Kidney (tissue), 14 donors: Measurements from ENCODE around the gene PIGH. TPM values are rescaled to one million over a fixed set of nuclear protein-coding genes. Genes with fewer than 3 reads are reported as not detected.

Experiments
- DNase-seq, 5 donors: peaks; one replicate each; pipeline ENCODE4 v3.0.0-alpha.2; 2013 to 2020
- FAIRE-seq: peaks from 2 replicates; lab custom pipeline; 2012; peaks lifted over from hg19 to GRCh38; lab: Jason Lieb, UNC
- H3K27ac ChIP-seq, 2 donors: one replicate each; pipeline ENCODE4 v1.7.0; 2013; ENCODE audit warnings: low read depth in 2 of 2, low read length in 2 of 2, inconsistent platforms in 1 of 2
- H3K27me3 ChIP-seq: one replicate; pipeline ENCODE4 v1.7.1; 2013; ENCODE audit warnings: low read length, inconsistent platforms; ENCODE audit not compliant: control insufficient read depth, insufficient read depth
- H3K36me3 ChIP-seq, 3 donors: one replicate each; pipeline versions ENCODE4 v1.7.0 to v1.7.1; 2013; ENCODE audit warnings: low read length in 3 of 3, control low read depth in 1 of 3, inconsistent platforms in 1 of 3; ENCODE audit not compliant: insufficient read depth in 3 of 3, control insufficient read depth in 2 of 3
- H3K4me1 ChIP-seq, 3 donors: one replicate each; pipeline versions ENCODE4 v1.7.0 to v1.7.1; 2013; ENCODE audit warnings: low read length in 3 of 3, inconsistent platforms in 1 of 3, low read depth in 1 of 3; ENCODE audit not compliant: control insufficient read depth in 2 of 3, insufficient read depth in 2 of 3
- H3K4me3 ChIP-seq, 3 donors: one replicate each; pipeline versions ENCODE4 v1.7.0 to v1.8.1; 2013; ENCODE audit warnings: low read length in 3 of 3, control low read depth in 1 of 3, inconsistent platforms in 1 of 3
- H3K9ac ChIP-seq, 3 donors: one replicate each; pipeline versions ENCODE4 v1.7.0 to v1.7.1; 2013; ENCODE audit warnings: low read length in 3 of 3, control low read depth in 1 of 3, inconsistent platforms in 1 of 3
- H3K9me3 ChIP-seq, 3 donors: one replicate each; pipeline versions ENCODE4 v1.7.0 to v1.7.1; 2013; ENCODE audit warnings: low read length in 3 of 3, control low read depth in 1 of 3, inconsistent platforms in 1 of 3; ENCODE audit not compliant: control insufficient read depth in 2 of 3, insufficient read depth in 1 of 3
- CTCF ChIP-seq: IDR thresholded peaks from 3 replicates; pipeline ENCODE4 v1.5.1; 2012; ENCODE audit warnings: mild to moderate bottlenecking, moderate library complexity, borderline replicate concordance; ENCODE audit not compliant: insufficient read depth; ENCODE audit errors: extremely low read depth
- intact Hi-C: fragments of 100-400 bp; cut with DNase I; formaldehyde crosslinking; loops from one replicate; pipeline ENCODE4 v1.11.1; 2022
- polyA plus RNA-seq: library from polyadenylated mRNA; stranded (reverse); fragments of 350-450 nt; fragmentation: Illumina TruSeq; extraction: RNeasy Lipid Tissue Mini Kit (QIAGEN cat#74804); gene quantifications from one replicate; pipeline ENCODE4 v1.2.3, GENCODE V29; 2014; ENCODE audit warnings: low read depth, low replicate concordance; ENCODE audit not compliant: insufficient read depth
- total RNA-seq: library from RNA; stranded (reverse); fragmentation: NEBNext Ultra II Directional; extraction: Animal tissue kit (Norgen Biotek cat#: 25700); gene quantifications from one replicate; pipeline ENCODE4 v1.2.1, GENCODE V29; 2021
- donor health status: control.
- donor health status: control.
- donor health status: control.
- donor health status: control.
- donor health status: control.
- donor health status: DM: yes; HTN: yes; CAD: no.
- donor health status: Normal renal cell carcinoma (clear cell type).

PIGH gene
- total and polyA plus RNA-seq, 2 donors from 2014 or later: 31.7 to 44.9 TPM

- no peak overlapping the region for H3K27ac ChIP-seq
- intact Hi-C loops: no loop called here
- no peak for FAIRE-seq
Observed at GRCh38 chr14:67557118-67557517, 43.0 kb downstream of the PIGH start.

GRCh38 chr14:67556671-67557070 is 43.4 kb downstream of the PIGH start:
- H3K27ac ChIP-seq: no peak overlapping the region
- DNase-seq: no peak
- no peak overlapping the region for H3K4me3 ChIP-seq
- no peaks in the 10 kb centered on the region for H3K36me3 ChIP-seq
- no peak overlapping the region for H3K9ac ChIP-seq
- peaks cover 0 to 3% (median 0%) of the 10 kb centered on the region in 3 donors for H3K4me1 ChIP-seq
- FAIRE-seq: no peak
- H3K27me3 ChIP-seq: no peaks in the 10 kb centered on the region
- H3K9me3 ChIP-seq: no peaks in the 10 kb centered on the region
- intact Hi-C loops: no loop called here
- TF ChIP-seq CTCF: no peak

More at GRCh38 chr14:67557118-67557517, 43.0 kb downstream of the PIGH start:
- H3K4me3 ChIP-seq: no peak overlapping the region
- no peak for TF ChIP-seq CTCF
- no peak overlapping the region for H3K9ac ChIP-seq
- peaks cover 0 to 3% (median 0%) of the 10 kb centered on the region in 3 donors for H3K4me1 ChIP-seq
- H3K27me3 ChIP-seq: no peaks in the 10 kb centered on the region
- H3K9me3 ChIP-seq: no peaks in the 10 kb centered on the region
- H3K36me3 ChIP-seq: no peaks in the 10 kb centered on the region
- DNase-seq: no peak

GRCh38 chr14:67555518-67556090 is 44.5 kb downstream of the PIGH start:
- TF ChIP-seq CTCF: no peak
- H3K4me1 ChIP-seq: peaks cover 0 to 3% (median 0%) of the 10 kb centered on the region in 3 donors
- H3K36me3 ChIP-seq: no peaks in the 10 kb centered on the region
- no peak overlapping the region for H3K4me3 ChIP-seq
- H3K9ac ChIP-seq: no peak overlapping the region
- no peak for FAIRE-seq
- intact Hi-C loops: no loop called here
- DNase-seq: no peak
- no peak overlapping the region for H3K27ac ChIP-seq
- H3K9me3 ChIP-seq: no peaks in the 10 kb centered on the region
- H3K27me3 ChIP-seq: no peaks in the 10 kb centered on the region

GRCh38 chr14:67554341-67554740 is 45.7 kb downstream of the PIGH start:
- Histone ChIP-seq H3K4me3 (no peak overlapping the region), H3K27ac (no peak overlapping the region), H3K9ac (no peak overlapping the region), H3K4me1 (peaks cover 0 to 3% (median 0%) of the 10 kb centered on the region in 3 donors), H3K36me3 (no peaks in the 10 kb centered on the region), H3K27me3 (no peaks in the 10 kb centered on the region), H3K9me3 (no peaks in the 10 kb centered on the region)
- DNase-seq (no peak), FAIRE-seq (no peak)
- TF ChIP-seq CTCF: no peak
- intact Hi-C loops: no loop called here
